CD4-positive, alpha-beta T cell (primary cell): ENCODE results near the gene CANX. TPM values are rescaled to one million over a fixed set of nuclear protein-coding genes. Genes with fewer than 3 reads are reported as not detected.
A peak's percentile ranks its signal among the peaks of the same experiment; 100 is the strongest.

Experiments
- ATAC-seq: fragments of 200-7000 bp; cut with Tn5 transposase; one replicate; pipeline ENCODE4 v1.10.0; 2022; ENCODE audit warnings: mild to moderate bottlenecking; ENCODE audit not compliant: poor library complexity
- CTCF ChIA-PET: fragments of 350-600 bp; sonication (Branson Sonifier 250); formaldehyde crosslinking; loops from one replicate; lab custom pipeline; 2021; ENCODE audit warnings: antibody characterized with exemption, inconsistent platforms; lab: Charles Lee
- POLR2A ChIA-PET: fragments of 350-600 bp; sonication (Branson Sonifier 250); formaldehyde crosslinking; loops from one replicate; lab custom pipeline; 2021; ENCODE audit warnings: antibody characterized with exemption, inconsistent platforms; lab: Charles Lee
- DNase-seq, 14 experiments: peaks; one replicate each; pipeline ENCODE4 v3.0.0-alpha.2; 2013 to 2020; ENCODE audit warnings: mixed read lengths in 2 of 14
- H3K27ac ChIP-seq, 2 donors: one replicate each; pipeline versions ENCODE4 v1.5.1 to v1.7.0; 2013; ENCODE audit warnings: low read length in 2 of 2, low read depth in 1 of 2, mild to moderate bottlenecking in 1 of 2
- H3K27me3 ChIP-seq, 2 experiments: 1 replicate in 1 of 2; 2 replicates in 1 of 2; pipeline versions ENCODE4 v1.6.1 to v1.7.0; 2013; ENCODE audit warnings: low read length in 2 of 2, control low read depth in 1 of 2, mild to moderate bottlenecking in 1 of 2, moderate library complexity in 1 of 2; ENCODE audit not compliant: insufficient read depth in 2 of 2, control insufficient read depth in 1 of 2
- H3K36me3 ChIP-seq: one replicate; pipeline ENCODE4 v1.6.1; 2013; ENCODE audit warnings: low read length, control low read depth; ENCODE audit not compliant: insufficient read depth
- H3K4me1 ChIP-seq: one replicate; pipeline ENCODE4 v1.6.1; 2013; ENCODE audit warnings: low read length, control low read depth; ENCODE audit not compliant: insufficient read depth
- H3K4me3 ChIP-seq: one replicate; pipeline ENCODE4 v1.5.1; 2013; ENCODE audit warnings: mild to moderate bottlenecking, low read length, moderate library complexity
- H3K9me3 ChIP-seq, 2 experiments: 1 replicate in 1 of 2; 2 replicates in 1 of 2; pipeline versions ENCODE4 v1.6.1 to v1.7.0; 2013; ENCODE audit warnings: low read length in 2 of 2, mild to moderate bottlenecking in 2 of 2, control low read depth in 1 of 2, moderate library complexity in 1 of 2; ENCODE audit not compliant: control insufficient read depth in 1 of 2, insufficient read depth in 1 of 2
- H3K27ac Mint-ChIP-seq: one replicate; pipeline ENCODE4 v1.8.0; 2020; ENCODE audit warnings: mixed read lengths
- H3K27me3 Mint-ChIP-seq: one replicate; pipeline ENCODE4 v1.8.0; 2021; ENCODE audit warnings: mixed read lengths
- H3K36me3 Mint-ChIP-seq: one replicate; pipeline ENCODE4 v1.8.0; 2021; ENCODE audit warnings: low read depth, mixed read lengths
- H3K4me1 Mint-ChIP-seq: one replicate; pipeline ENCODE4 v1.8.0; 2021; ENCODE audit warnings: low read depth, mixed read lengths
- H3K4me3 Mint-ChIP-seq: one replicate; pipeline ENCODE4 v1.8.0; 2020; ENCODE audit warnings: mild to moderate bottlenecking, mixed read lengths
- H3K9me3 Mint-ChIP-seq: one replicate; pipeline ENCODE4 v1.8.0; 2020; ENCODE audit warnings: mixed read lengths
- intact Hi-C, 2 experiments: fragments of 100-400 bp; cut with DNase I in 1 of 2; cut with micrococcal nuclease in 1 of 2; formaldehyde crosslinking; loops; one replicate each; pipeline versions ENCODE4 v1.15.1 to v1.9.0; 2023 to 2025; cut with DNase I, micrococcal nuclease
- total RNA-seq, 174 experiments: library from RNA in 2 of 174; stranded (reverse) in 2 of 174; gene quantifications; one replicate each; pipeline ENCODE4 v1.2.3 and lab custom pipeline; 2021 to 2026
- TF ChIP-seq, protein P1 (sequence below): fragments of 200-600 bp; IDR thresholded peaks from one replicate; pipeline ENCODE4 v1.8.0; 2022; ENCODE audit warnings: antibody characterized with exemption, mild to moderate bottlenecking

CANX gene
- total RNA-seq, 2 experiments from 2014 or later, result 150 to 152 TPM

- no peaks in the 10 kb centered on the region for H3K9me3 Mint-ChIP-seq
- intact Hi-C loops, result loop anchor here (1.0 to 5.0 kb wide), 7 partner anchors 19 to 614 kb away; partner anchors contain the start of genes CANX (in 1 of the 2), MAML1 (in 1 of the 2), MAPK9 (in 1 of the 2) and RUFY1 (in 1 of the 2)
- ATAC-seq, result peak; percentile 86
Measured at GRCh38 chr5:179678223-179679013, 20.3 kb upstream of the CANX start.

GRCh38 chr5:179679014-179679674, 19.6 kb upstream of the CANX start:
- H3K36me3 ChIP-seq, result no peaks in the 10 kb centered on the region
- H3K4me3 ChIP-seq, result peak overlapping the region; percentile 99
- H3K36me3 Mint-ChIP-seq, result peaks cover 9% of the 10 kb centered on the region
- H3K27ac ChIP-seq, result peak overlapping the region; percentile 60 to 83
- peak; percentile 19 for ATAC-seq
- no peaks in the 10 kb centered on the region for H3K27me3 Mint-ChIP-seq
- H3K9me3 Mint-ChIP-seq, result no peaks in the 10 kb centered on the region
- peak; percentile 37 to 87 (median 57) for DNase-seq
- intact Hi-C loops, result loop anchor here (1.0 to 5.0 kb wide), 5 partner anchors 18 to 613 kb away; partner anchors contain the start of genes MAML1 (in 1 of the 2), MAPK9 (in 1 of the 2) and RUFY1 (in 1 of the 2)
- H3K4me3 Mint-ChIP-seq, result peak overlapping the region; percentile 97
- H3K9me3 ChIP-seq, result peaks cover 0 to 6% of the 10 kb centered on the region in 2 experiments
- H3K4me1 Mint-ChIP-seq, result peaks cover 35% of the 10 kb centered on the region
- no peaks in the 10 kb centered on the region for H3K27me3 ChIP-seq
- POLR2A ChIA-PET, result interaction anchor here (0.6 to 3.7 kb wide), 11 partner anchors 8 to 1053 kb away, joined by 3 to 53 read pairs (median 4); partner anchors contain the start of genes CANX, HNRNPH1 and MAML1
- H3K27ac Mint-ChIP-seq, result peak overlapping the region; percentile 98
- CTCF ChIA-PET, result interaction anchor here (1.1 to 2.2 kb wide), 4 partner anchors 18 to 117 kb away, joined by 4 to 9 read pairs (median 4); partner anchors contain the start of gene HNRNPH1
- TF ChIP-seq, protein P1, sequence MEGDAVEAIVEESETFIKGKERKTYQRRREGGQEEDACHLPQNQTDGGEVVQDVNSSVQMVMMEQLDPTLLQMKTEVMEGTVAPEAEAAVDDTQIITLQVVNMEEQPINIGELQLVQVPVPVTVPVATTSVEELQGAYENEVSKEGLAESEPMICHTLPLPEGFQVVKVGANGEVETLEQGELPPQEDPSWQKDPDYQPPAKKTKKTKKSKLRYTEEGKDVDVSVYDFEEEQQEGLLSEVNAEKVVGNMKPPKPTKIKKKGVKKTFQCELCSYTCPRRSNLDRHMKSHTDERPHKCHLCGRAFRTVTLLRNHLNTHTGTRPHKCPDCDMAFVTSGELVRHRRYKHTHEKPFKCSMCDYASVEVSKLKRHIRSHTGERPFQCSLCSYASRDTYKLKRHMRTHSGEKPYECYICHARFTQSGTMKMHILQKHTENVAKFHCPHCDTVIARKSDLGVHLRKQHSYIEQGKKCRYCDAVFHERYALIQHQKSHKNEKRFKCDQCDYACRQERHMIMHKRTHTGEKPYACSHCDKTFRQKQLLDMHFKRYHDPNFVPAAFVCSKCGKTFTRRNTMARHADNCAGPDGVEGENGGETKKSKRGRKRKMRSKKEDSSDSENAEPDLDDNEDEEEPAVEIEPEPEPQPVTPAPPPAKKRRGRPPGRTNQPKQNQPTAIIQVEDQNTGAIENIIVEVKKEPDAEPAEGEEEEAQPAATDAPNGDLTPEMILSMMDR, result peak; percentile 52
- H3K4me1 ChIP-seq, result peaks cover 36% of the 10 kb centered on the region

More at GRCh38 chr5:179678223-179679013, 20.3 kb upstream of the CANX start:
- H3K27me3 ChIP-seq, result no peaks in the 10 kb centered on the region
- DNase-seq, result peak; percentile 83 to 98 (median 92)
- H3K27ac ChIP-seq, result peak overlapping the region; percentile 83 to 85
- CTCF ChIA-PET, result interaction anchor here (1.1 to 2.2 kb wide), 5 partner anchors 19 to 117 kb away, joined by 3 to 9 read pairs (median 4); partner anchors contain the start of gene HNRNPH1
- no peaks in the 10 kb centered on the region for H3K36me3 ChIP-seq
- peaks cover 35% of the 10 kb centered on the region for H3K4me1 Mint-ChIP-seq
- TF ChIP-seq, protein P1, result no peak
- H3K4me3 Mint-ChIP-seq, result peak overlapping the region; percentile 97
- H3K27ac Mint-ChIP-seq, result peak overlapping the region; percentile 98
- peaks cover 9% of the 10 kb centered on the region for H3K36me3 Mint-ChIP-seq
- peak overlapping the region; percentile 99 for H3K4me3 ChIP-seq
- no peaks in the 10 kb centered on the region for H3K27me3 Mint-ChIP-seq
- peaks cover 0 to 6% of the 10 kb centered on the region in 2 experiments for H3K9me3 ChIP-seq
- H3K4me1 ChIP-seq, result peaks cover 36% of the 10 kb centered on the region
- POLR2A ChIA-PET, result interaction anchor here (1.0 to 3.7 kb wide), 13 partner anchors 10 to 1052 kb away, joined by 3 to 53 read pairs (median 4); partner anchors contain the start of genes CANX, HNRNPH1, MAML1 and RUFY1
